ENCODE measurements around the gene UBALD2.
"Not testable (repeated sequence)": the region's sequence is repeated elsewhere in the genome, so short reads cannot be mapped to it uniquely, and the experiment has no call there.

The UBALD2 gene

GRCh38 chr17:76266244-76266938, 1.2 kb downstream of the UBALD2 start:
- no peak for DNase-seq

- no peak for DNase-seq
Observed at GRCh38 chr17:76267051-76267576, 2.0 kb downstream of the UBALD2 start.

- not testable (repeated sequence) for DNase-seq
Observed at GRCh38 chr17:76267581-76268001, 2.4 kb downstream of the UBALD2 start.

GRCh38 chr17:76268015-76268749, 3.0 kb downstream of the UBALD2 start:
- no peak for DNase-seq

GRCh38 chr17:76268991-76269981, 4.1 kb downstream of the UBALD2 start:
- no peak for DNase-seq

GRCh38 chr17:76270127-76270592, 5.0 kb downstream of the UBALD2 start:
- no peak for DNase-seq

- DNase-seq, result no peak
Observed at GRCh38 chr17:76270770-76271668, 5.9 kb downstream of the UBALD2 start.

- peak; percentile 31 for DNase-seq
Observed at GRCh38 chr17:76271669-76272540, 6.8 kb downstream of the UBALD2 start.

GRCh38 chr17:76272541-76273444, 7.6 kb downstream of the UBALD2 start:
- no peak for DNase-seq

- DNase-seq, result no peak
Observed at GRCh38 chr17:76273445-76274111, 8.4 kb downstream of the UBALD2 start.

GRCh38 chr17:76274112-76274956, 9.2 kb downstream of the UBALD2 start:
- DNase-seq, result no peak

- DNase-seq, result no peak
Observed at GRCh38 chr17:76275382-76276068, 10.4 kb downstream of the UBALD2 start.

- DNase-seq, result no peak
Observed at GRCh38 chr17:76276069-76276431, 10.9 kb downstream of the UBALD2 start.

GRCh38 chr17:76276461-76277299, 11.5 kb downstream of the UBALD2 start:
- no peak for DNase-seq

GRCh38 chr17:76277300-76278267, 12.4 kb downstream of the UBALD2 start:
- DNase-seq, result no peak
